Measurements from ENCODE around the gene FERMT3.

- TF ChIP-seq CTCF (IDR thresholded peaks at IDR 0.05) (no peak), POLR2A (IDR thresholded peaks at IDR 0.05) (no peak)
Observed at GRCh38 chr11:64261556-64262080, 55.1 kb downstream of the FERMT3 start.
